Measurements from ENCODE around the gene MYO10.
"Not testable (repeated sequence)": the region's sequence is repeated elsewhere in the genome, so short reads cannot be mapped to it uniquely, and the experiment has no call there.

MYO10 gene

GRCh38 chr5:16763211-16763610 is 172.9 kb downstream of the MYO10 start:
- Histone ChIP-seq H3K4me3 (ENCODE audit: low read depth in 1 of 2, low read length in 1 of 2) (no peak overlapping the region), H3K27ac (no peak overlapping the region), H3K36me3 (no peaks in the 10 kb centered on the region), H3K27me3 (no peaks in the 10 kb centered on the region), H3K4me1 (ENCODE audit: control insufficient read depth in 1 of 2, insufficient read depth in 1 of 2, low read depth in 1 of 2, low read length in 1 of 2) (peaks cover 5 to 11% of the 10 kb centered on the region in 2 experiments), H3K9me3 (no peaks in the 10 kb centered on the region)
- TF ChIP-seq CTCF (IDR thresholded peaks at IDR 0.05) = no peak

GRCh38 chr5:16759147-16759773 is 176.8 kb downstream of the MYO10 start:
- Histone ChIP-seq H3K36me3 (no peaks in the 10 kb centered on the region), H3K9me3 (no peaks in the 10 kb centered on the region)
- TF ChIP-seq CTCF (IDR thresholded peaks at IDR 0.05) = no peak

GRCh38 chr5:16757989-16758501 is 178.0 kb downstream of the MYO10 start:
- Histone ChIP-seq H3K27ac (no peak overlapping the region), H3K4me1 (ENCODE audit: control insufficient read depth in 1 of 2, insufficient read depth in 1 of 2, low read depth in 1 of 2, low read length in 1 of 2) (peaks cover 5 to 11% of the 10 kb centered on the region in 2 experiments), H3K27me3 (no peaks in the 10 kb centered on the region), H3K4me3 (ENCODE audit: low read depth in 1 of 2, low read length in 1 of 2) (no peak overlapping the region), H3K9me3 (no peaks in the 10 kb centered on the region), H3K36me3 (no peaks in the 10 kb centered on the region)
- no peak for TF ChIP-seq CTCF (IDR thresholded peaks at IDR 0.05)

More at GRCh38 chr5:16759147-16759773, 176.8 kb downstream of the MYO10 start:
- Histone ChIP-seq H3K4me1 (ENCODE audit: control insufficient read depth in 1 of 2, insufficient read depth in 1 of 2, low read depth in 1 of 2, low read length in 1 of 2) (peaks cover 5 to 11% of the 10 kb centered on the region in 2 experiments), H3K27ac (no peak overlapping the region), H3K4me3 (ENCODE audit: low read depth in 1 of 2, low read length in 1 of 2) (no peak overlapping the region), H3K27me3 (no peaks in the 10 kb centered on the region)

- not testable (repeated sequence) for H3K27ac ChIP-seq; H3K9me3 ChIP-seq; H3K36me3 ChIP-seq; H3K4me3 ChIP-seq (ENCODE audit: low read depth in 1 of 2, low read length in 1 of 2); H3K27me3 ChIP-seq
- peaks cover 5 to 11% of the 10 kb centered on the region in 2 experiments for H3K4me1 ChIP-seq (ENCODE audit: control insufficient read depth in 1 of 2, insufficient read depth in 1 of 2, low read depth in 1 of 2, low read length in 1 of 2)
These were observed 178.5 kb downstream of the MYO10 start for GRCh38 chr5:16757577-16757976.

GRCh38 chr5:16757146-16757545 is 178.9 kb downstream of the MYO10 start:
- Histone ChIP-seq H3K4me3 (ENCODE audit: low read depth in 1 of 2, low read length in 1 of 2) (no peak overlapping the region), H3K4me1 (ENCODE audit: control insufficient read depth in 1 of 2, insufficient read depth in 1 of 2, low read depth in 1 of 2, low read length in 1 of 2) (peaks cover 5 to 11% of the 10 kb centered on the region in 2 experiments), H3K36me3 (no peaks in the 10 kb centered on the region), H3K27ac (no peak overlapping the region), H3K9me3 (no peaks in the 10 kb centered on the region), H3K27me3 (no peaks in the 10 kb centered on the region)
- no peak for TF ChIP-seq CTCF (IDR thresholded peaks at IDR 0.05)

- Histone ChIP-seq H3K27ac (no peak overlapping the region), H3K36me3 (no peaks in the 10 kb centered on the region), H3K9me3 (no peaks in the 10 kb centered on the region), H3K27me3 (no peaks in the 10 kb centered on the region), H3K4me3 (ENCODE audit: low read depth in 1 of 2, low read length in 1 of 2) (no peak overlapping the region), H3K4me1 (ENCODE audit: control insufficient read depth in 1 of 2, insufficient read depth in 1 of 2, low read depth in 1 of 2, low read length in 1 of 2) (peaks cover 5 to 11% of the 10 kb centered on the region in 2 experiments)
- no peak for TF ChIP-seq CTCF (IDR thresholded peaks at IDR 0.05)
These were observed 179.4 kb downstream of the MYO10 start for GRCh38 chr5:16756692-16757091.

Data from neutrophil (primary cell).